GM21367 (cell line): ENCODE results near the gene FXYD7.
"Not testable (repeated sequence)": the region's sequence is repeated elsewhere in the genome, so short reads cannot be mapped to it uniquely, and the experiment has no call there.

Source experiments
- ATAC-seq: cut with Tn5 transposase; IDR thresholded peaks from one replicate; pipeline ENCODE4 v1.9.1; 2021; ENCODE audit not compliant: unreplicated experiment

The FXYD7 gene

DNA sequence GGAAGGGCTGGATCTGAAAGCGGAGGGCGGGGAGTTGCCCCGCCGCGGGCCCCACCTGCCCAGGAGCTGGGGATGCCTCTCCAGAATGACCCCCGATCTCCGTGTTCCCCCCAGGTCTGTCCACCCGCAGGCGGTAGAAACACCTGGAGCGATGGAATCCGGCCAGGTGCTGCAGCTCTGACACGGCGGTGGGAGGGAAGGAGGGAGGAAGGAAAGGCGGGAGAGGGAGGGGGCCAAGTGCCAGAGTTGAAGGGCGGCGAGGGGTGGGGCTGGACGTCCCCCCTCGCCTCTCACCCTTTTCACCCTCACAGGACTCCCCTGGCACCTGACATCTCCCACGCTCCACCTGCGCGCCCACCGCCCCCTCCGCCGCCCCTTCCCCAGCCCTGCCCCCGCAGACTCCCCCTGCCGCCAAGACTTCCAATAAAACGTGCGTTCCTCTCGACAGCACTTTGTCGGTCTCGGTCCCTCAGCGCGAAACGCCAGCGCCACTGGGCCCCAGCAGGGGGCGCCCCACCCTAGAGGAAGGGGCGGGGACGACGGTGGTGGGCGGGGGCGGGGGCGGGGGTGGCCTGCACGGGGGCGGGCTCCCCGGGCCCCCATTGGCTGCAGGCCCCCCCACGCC is 337 bp upstream of the FXYD7 start:
- no peak for ATAC-seq

DNA sequence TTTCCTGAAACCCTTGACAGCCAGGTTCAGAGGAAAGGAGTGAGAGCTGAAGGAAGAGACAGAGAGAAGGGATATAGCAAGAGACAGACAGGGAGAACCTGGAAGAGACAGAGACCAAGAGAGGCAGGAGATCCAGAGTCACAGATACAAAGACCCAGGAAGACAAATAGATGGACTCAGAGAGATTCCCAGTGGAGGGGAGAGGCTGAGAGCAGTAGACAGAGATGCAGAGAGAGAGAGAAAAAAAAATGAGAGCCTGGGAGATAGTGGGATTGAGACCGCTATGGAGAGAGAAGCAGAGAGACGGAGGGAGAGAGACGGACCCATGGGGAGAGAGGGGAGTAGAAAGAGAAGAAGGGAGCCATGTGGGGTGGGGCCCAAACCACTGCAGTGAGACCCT is 763 bp downstream of the FXYD7 start:
- ATAC-seq: no peak

DNA sequence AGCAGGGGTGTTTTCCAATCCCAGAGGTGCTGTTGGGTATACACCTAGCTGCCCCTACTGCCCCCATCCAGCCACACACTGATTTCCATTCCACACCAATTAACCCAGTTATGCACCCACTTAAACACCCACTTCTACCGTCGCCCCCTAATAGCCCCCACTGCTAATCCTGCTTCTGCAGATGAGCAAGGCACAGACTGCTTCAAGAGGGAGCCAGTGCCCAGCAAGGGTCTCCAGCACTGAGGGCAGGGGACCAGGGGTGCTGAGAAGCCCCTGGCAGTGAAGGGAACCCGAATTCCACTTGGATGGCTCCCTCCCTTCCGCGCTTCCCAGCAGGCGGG is 1.2 kb downstream of the FXYD7 start:
- no peak for ATAC-seq

DNA sequence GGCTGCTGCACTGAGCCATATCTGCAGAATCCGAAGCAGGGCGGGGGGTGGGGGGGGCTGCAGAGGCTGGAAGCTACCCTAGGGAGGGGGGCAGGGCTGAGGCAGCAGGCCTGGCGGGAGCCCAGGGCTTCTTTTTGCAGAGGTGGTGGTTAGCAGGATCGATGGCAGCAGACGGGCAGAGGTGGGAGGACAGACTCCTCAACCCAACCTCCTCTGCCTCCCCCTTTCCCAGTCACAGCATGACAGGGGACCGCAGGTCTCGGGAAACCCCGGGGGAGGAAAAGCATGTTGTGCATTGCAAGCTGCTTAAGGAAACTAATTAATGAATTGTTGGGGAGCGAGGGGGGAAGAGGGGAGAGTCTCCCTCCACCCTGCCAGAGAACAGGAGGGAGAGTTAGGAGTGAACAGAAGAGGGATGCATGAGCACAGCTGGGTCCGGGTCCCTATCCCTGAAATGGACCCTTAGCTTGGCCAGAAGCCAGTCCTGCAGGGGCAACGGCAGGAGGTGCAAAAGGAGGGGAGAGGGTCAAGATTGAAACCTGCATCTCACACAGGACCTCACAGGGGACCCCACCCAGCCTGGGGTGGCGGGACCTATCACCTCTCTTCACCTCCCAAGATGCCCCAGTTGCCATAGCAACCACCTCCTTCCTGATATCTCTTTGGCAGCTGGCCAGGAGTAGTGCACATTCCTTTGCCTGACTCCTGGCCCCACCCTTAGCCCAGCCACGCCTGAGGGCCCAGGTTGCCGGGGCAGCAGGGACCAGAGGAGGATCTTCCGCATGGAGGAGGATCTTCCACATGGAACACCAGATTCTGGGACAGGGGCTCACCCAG is 1.8 kb downstream of the FXYD7 start:
- no peak for ATAC-seq

DNA sequence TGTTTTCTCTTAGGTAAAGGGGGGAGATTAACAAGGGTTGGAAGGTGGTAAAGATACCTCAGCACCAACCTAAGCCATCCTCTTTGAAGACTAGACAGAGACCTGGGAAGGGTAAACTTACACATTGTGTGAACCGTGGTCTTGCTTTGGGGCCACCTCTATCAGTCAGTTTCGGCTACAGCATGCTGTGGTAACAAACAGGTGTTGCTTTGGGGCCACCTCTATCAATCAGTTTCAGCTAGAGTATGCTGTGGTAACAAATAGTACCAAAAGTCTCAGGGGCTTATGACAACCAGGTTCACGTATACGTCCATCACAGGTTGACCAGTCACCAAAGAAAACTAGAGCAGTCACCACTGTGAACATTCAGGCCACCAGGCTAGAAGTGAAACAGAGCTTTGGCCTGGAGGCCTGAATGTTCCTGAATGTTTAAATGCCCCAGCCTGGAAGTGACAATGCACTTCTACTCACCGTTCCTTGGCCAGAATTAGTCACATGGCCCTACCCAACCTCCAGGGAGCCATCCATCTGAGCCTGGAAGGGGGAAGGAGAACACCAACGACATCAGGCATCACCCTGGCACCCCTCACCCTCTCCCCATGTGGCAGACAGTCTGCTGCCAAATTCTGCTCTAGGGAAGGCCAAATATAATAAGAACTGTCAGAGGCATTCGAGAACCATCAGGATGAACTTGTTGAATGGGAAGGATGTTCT is 3.8 kb downstream of the FXYD7 start:
- no peak for ATAC-seq

DNA sequence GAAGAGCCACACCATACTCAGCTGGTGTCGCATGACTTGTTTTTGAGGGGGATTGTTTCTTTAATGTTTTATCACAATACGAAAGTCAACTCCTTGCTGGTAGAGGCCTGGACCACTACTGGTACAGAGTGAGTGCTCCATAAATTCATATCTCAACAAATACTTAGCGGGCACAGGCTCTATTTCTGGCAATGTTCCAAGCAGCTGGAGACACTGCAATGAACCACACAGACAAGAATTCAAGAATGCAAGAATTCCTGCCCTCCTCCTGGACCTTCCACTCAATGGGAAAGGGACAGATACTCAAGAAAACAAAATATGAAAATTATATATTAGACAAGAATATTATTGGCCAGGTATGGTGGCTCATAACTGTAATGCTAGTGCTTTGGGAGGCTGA is 6.4 kb downstream of the FXYD7 start:
- ATAC-seq: no peak

DNA sequence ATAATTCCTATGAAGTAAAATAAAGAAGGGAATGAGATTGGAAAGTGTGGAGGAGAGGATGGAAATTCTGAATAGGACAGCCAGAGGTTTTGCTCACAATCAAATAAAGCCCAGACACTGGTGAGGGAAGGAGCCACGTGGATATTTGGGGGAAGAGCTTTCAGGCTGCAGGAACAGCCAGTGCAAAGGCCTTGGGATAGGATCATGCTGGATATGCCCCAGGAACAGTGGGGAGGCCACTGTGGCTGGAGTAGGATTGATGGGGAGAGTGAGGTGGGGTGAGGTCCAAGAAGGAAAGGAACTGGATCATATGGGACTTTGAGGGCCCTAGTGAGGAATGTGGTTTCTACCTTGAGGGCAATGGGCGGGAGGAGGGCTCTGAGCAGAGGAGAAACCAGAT is 7.4 kb downstream of the FXYD7 start:
- ATAC-seq: no peak

DNA sequence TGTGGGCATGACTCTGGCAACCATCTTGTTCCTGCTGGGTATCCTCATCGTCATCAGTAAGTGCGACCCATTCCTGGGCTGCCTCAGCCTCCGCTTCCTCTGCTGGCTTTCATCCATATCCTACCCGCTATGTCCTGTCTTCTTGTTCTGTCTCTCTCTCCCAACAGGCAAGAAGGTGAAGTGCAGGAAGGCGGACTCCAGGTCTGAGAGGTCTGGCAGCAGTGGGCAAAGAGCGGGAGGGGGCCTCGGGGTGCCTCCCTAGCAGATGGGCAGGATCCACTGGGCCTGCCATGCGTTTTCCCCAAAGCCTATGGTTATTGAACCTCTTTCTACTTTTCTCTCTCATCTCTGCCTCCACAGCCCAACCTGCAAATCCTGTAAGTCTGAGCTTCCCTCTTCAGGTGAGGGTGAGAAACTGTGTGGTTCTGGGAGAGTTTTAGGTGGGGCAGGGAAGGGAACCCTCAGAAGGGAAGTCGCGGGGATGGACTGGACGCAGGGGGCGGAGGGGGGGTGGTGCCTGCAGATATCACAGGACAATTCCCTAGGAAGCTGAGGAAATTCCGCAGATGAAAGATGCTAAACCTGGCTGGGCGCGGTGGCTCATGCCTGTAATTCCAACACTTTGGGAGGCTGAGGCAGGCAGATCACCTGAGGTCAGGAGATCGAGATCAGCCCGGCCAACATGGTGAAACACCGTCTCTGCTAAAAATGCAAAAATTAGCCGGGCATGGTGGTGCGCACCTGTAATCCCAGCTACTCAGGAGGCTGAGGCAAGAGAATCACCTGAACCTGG is 8.4 kb downstream of the FXYD7 start:
- ATAC-seq: no peak

DNA sequence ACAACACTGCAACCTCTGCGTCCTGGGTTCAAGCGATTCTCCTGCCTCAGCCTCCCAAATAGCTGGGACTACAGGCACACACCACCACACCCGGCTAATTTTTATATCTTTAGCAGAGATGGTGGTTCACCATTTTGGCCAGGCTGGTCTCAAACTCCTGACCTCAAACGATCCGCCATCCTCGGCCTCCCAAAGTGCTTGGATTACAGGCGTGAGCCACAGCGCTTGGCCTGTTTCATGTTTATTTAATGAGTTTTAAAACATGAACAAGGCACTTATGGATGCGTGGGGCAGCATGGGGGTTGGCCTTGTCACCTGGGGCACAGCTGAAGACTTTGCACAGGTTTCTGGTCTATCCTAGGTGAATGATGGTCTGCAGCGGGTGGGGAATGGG is 10.1 kb downstream of the FXYD7 start:
- ATAC-seq: not testable (repeated sequence)

DNA sequence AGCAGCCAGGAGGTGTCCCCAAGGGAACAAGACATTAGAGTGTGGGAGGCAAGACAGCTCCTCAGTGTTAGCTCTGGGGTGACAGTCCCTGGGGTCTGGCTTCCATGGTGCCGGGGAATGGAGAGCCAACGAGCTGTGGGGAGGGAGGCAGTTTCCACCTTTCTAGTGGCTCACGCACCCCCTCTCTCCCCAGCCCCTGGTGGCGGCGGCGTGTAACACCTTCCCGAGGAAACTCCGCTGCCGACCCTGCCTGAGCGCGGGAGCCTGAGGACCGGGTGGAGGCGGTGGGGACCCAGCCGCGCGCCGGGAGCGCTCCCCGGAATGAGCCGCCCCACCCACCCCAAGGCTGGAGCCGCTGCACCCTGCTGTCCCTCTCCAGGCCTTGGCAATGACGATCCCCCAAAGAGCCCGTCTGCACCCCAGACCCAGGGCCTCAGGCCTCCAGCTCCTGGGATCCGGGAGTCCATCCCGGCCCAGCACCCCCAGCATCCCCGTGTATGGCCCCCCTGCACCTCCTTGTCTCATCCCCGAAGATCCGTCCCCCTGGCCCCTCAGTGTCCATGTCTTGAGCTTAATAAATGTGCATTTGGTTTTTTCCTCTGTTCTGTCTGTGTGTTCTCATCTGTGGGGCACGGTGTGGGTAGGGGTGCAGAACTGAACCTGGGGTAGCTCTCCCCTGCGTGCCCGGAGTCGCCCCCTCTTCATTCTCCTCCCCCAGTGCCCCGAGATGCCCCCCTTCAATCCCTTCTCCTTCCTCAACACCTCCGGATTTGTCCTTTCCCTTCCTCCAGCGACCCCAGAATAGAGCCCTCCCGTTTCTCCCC is 10.9 kb downstream of the FXYD7 start:
- no peak for ATAC-seq

DNA sequence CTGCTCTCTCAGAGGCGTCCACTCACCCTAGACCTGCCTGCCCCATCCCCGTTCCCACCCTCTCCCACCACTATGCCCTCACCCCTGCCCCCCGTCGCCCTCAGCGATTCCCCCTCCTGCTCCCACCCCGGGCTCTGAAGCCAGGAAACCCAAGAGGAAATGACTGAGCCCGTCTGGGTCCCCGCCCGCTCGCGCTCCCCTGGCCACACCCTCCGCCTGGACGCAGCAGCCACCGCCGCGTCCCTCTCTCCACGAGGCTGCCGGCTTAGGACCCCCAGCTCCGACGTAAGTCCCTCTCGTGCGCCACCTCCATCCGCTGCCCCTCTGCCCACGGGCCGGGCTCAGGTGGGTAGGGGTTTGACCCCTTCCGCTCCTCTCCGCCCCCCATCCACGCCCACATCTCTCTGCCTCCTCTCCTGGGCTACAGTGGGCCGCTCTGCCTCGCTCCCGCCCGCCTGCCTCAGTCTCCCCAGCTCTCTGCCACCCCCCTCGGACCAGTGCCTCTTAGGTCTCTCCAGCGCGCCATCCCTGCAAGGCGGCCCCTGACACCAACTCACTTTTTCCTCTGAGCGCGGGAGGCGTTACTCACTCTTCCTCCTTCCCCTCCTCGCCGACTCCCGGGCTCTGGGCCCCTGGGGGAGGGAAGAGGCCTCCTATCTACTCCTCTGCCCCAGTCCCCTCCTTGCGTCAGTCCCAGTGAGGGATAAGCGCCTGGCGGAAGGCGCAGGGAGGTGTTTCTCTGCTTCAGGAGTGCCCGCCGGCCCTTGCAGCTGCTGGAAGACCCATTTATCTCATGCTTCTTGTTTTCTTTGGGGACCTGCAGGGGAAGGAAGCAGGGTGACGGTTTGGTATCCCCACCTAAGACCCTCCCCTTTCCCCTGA is 11.7 kb downstream of the FXYD7 start, which contains the start of gene FXYD5:
TSS of gene FXYD5 (plus strand) at position 211 of the 882 bp plus-strand sequence. CDS start 816 bp downstream, outside the sequence.
- no peak for ATAC-seq

DNA sequence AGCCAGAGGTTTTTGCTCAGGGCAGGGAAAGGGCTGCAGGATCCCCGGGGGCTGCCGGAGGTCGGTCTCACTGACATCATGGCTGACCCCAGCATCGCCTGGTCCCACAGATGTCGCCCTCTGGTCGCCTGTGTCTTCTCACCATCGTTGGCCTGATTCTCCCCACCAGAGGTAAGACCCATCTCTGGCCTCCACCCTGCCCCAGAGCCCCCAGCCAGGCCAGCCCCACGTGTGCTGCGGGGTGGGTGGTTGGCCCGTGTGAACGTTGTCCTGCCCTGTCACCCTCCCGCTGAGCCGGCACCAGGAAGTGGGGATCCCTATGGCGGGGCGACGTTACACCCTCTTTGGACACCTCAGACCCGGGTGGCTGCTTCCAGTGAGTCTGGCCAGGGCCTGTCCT is 12.4 kb downstream of the FXYD7 start:
- no peak for ATAC-seq

DNA sequence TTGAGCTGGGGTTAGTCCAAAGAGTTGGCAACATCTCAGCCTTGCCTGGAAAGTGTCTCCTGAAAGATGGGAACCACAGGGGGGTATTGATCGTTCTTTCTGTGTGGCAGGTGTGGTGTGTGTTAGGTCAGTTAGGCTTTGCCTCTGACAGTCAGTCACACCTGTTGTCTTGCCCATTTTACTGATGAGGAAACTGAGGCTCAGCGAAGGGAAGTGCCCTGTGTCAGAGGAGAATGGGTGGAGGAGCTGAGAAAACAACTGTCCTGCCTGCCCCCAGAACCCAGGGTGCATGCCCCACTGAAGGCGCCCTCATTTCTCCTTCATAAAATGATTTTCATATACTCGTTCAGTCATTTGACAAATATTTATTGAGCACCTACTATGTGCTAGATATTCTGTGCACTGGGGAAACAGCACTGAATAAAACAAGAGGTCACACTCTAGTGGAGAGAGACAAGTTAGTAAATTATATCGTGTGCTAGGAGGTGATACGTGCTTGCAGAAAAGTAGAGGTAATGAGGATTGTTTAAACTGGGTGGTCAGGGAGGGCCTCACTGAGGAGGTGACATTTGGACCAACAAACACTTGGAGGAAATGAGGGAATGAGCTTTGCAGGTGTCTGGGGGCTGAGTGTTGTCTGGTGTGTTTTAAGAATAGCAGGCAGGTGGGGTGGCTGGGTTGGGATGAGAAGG is 13.1 kb downstream of the FXYD7 start:
- no peak for ATAC-seq

DNA sequence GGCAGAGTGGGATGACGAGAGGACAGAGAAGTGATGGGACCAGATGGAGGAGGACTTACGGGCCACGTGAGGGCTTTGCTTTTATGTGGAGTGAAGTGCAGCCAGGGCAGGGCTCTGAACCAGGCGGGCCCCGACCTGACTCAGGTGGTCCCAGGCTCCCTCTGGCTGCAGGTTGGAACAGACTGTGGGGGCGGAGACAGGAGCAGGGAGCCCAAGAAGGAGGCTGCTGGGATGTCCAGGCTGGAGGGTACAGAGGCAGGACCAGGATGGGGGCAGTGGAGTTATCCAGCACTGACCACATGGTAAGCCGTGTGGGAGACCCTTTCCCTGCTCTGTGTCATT is 13.6 kb downstream of the FXYD7 start:
- no peak for ATAC-seq

DNA sequence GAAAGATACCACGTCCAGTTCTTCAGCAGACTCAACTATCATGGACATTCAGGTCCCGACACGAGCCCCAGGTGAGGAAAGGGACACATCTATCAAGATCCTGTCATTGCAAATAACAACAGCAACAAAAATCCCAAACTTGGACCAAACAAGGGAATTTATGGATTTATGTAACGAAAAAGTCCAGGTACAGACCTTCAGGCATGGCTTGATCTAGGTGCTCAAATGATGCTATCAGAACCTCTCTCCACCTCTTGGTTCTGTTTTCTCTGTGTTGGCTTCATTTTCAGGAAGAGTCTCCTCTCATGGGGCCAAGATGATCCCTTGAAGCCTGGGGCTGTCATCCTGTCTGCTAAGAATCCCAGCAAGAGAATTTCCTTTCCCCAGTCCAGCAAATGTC is 14.4 kb downstream of the FXYD7 start:
- ATAC-seq: no peak

DNA sequence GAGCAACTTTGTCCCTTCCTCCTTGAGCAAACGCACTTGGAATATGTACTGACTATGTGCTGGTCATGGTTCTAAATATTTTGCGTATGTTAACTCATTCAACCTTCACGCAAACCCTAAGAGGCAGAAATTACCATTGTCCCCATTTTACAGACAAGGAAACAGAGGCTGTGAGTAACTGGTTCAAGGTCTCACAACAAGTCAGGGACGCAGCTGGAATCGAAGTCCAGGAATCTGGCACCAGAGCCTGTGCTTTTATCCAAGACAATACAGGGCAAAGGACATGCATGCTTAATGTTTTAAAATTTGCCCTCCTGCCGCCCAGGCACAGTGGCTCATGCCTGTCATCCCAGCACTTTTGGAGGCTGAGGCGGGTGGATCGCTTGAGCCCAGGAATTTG is 16.6 kb downstream of the FXYD7 start:
- ATAC-seq: no peak

DNA sequence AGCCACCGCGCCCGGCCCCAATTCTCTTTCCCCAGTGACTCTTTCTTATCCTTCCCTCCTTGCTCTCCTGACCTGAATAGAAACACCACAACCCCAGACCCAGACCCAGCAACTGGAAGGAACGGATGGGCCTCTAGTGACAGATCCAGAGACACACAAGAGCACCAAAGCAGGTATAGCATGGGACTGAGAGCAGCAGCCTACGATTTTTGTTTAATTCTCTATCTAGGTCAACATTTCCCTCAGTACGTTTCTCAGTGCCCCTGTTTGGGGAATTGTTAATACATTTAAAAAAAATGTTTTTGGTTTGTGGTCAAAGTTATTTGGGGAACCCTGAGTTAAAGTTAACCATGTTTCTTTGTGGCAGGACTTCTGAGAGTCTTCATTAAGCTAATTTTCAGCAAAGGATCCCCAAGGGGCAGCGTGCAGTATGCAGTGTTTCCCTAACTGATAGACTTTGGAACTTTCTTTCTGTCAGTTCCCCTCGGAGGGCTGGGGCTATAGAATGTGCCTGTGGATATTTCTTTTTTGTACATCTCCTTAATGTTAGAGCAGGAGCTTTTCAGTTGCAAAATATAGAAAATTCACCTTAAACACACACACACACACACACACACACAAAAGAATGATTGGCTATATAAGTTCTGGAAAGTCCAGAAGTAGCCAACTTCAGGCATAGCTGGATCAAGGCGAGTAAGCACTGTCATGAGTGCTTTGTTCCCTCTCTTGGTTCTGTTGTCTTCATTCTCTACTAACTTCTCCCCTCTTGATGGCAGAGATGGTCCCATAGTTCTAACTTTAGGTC is 17.8 kb downstream of the FXYD7 start:
- no peak for ATAC-seq

DNA sequence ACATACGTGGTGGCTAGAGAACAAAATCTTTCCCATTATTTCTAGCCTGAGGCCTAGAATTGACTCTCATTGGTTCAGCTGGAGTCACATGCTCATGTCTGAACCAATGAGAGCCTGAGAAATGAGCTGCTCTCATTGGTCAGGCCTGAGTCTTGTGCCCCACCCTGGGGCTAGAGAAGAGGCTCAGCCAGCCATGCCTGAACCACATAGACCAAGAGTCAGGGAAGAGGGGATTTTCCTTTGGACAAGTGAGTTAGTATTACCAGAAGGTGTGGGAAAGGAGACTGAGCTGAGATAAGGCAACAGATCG is 18.3 kb downstream of the FXYD7 start:
- no peak for ATAC-seq
